IPS-NIHi7 (cell line): Measurements from ENCODE around the gene SNRNP200.
"Not testable (repeated sequence)": the region's sequence is repeated elsewhere in the genome, so short reads cannot be mapped to it uniquely, and the experiment has no call there.

Experiments
- DNase-seq: peaks from one replicate; pipeline ENCODE4 v3.0.0; 2012; ENCODE audit warnings: mixed read lengths; ENCODE audit errors: extremely low spot score

SNRNP200 gene

DNA sequence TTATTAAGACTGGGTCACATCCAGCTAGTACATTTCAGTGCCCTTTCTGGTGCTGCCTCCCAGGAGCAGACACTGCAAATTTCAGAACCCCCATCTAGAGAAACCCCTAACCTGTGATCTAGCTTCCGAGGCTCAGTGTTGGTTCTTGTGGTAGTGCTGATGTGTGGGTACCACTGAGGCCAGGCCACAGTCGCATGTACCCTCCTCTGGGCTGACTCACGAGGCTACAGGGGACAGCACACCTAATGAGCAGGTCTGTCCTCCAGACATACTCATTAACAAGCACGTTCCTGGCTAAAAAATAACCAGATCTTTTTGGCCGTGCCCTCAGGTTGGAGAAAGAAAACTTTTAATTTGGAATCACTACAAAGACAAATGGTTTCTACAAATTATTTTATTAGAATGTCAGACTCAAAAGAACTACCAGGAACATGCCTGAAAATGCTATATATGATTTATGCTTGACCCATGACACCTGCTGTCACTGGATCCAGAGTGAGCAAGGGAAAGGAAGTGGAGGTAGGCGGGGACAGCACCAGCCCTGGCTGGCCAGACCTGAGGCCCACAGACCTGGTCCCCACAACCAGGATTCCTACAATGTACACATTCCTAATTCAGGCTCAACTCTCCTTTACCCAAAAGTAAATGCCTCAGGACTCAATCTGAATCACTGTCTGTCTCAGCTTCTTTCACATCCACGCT lies 30.8 kb downstream of the SNRNP200 start:
- DNase-seq, result no peak

DNA sequence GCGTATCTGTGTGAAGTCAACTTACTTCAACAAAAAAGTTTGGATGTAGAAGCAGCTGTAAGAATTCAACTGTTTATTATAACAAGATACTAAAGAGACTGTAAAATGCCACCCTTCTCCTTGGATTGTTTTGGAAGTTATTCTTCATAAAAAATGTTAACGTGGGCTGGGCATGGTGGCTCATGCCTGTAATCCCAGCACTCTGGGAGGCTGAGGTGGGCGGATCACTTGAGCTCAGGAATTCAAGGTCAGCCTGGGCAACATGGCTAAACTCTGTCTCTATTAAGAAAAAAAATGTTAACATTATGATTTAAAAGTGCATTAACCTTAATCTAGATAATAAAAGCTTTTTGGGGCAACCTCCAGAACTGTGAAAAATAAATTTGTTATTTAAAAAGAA lies 31.6 kb downstream of the SNRNP200 start:
- DNase-seq, result no peak

DNA sequence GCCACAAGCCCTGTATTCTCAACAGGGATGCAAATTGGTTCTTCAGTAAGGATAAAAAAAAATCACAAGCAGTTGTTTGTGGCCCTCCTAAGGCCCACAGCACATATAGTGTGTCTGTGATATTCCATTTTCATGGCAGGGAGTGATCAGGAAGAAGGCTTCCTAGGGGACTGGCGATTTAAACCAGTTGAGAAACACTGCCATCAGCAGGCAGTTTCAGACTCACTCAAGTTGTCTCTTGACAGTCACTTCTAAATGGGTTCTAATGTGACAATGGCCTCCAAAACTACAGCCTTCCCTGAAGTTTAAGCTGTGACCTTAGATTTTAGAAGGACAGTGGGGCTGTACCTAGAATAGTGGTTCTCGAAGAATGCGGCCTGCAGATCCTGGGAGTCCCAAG lies 33.4 kb downstream of the SNRNP200 start:
- no peak for DNase-seq

DNA sequence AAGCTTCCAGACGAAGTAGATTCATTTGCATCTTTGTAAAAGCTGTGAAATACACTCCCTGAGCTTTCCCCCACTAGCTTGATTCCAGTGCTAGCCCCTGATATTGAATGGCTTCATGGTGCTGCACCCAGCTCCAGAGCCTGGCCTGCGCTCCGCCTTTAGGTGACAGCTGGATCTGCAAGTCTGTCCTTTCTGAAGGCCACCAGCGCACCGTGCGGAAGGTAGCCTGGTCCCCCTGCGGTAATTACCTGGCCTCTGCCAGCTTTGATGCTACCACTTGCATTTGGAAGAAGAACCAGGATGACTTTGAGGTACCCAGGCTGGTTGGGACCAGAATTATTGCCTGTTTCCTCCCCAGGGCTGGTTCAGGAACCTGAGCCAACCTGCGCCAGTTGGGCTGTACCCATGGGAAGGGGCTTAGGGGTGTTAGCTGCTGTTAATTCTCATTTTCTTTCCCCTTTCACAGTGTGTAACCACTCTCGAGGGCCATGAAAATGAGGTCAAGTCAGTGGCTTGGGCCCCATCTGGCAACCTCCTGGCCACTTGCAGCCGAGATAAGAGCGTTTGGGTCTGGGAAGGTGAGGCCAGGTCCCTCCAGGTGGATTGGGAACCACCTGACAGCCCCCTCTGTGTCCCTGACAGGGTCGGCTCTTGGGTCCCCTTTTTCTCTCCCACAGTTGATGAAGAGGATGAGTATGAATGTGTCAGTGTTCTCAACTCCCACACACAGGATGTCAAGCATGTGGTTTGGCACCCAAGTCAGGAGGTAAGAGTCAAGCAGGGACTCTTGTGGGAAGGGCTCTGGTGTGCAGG lies 38.0 kb downstream of the SNRNP200 start:
- DNase-seq, result peak; percentile 61

DNA sequence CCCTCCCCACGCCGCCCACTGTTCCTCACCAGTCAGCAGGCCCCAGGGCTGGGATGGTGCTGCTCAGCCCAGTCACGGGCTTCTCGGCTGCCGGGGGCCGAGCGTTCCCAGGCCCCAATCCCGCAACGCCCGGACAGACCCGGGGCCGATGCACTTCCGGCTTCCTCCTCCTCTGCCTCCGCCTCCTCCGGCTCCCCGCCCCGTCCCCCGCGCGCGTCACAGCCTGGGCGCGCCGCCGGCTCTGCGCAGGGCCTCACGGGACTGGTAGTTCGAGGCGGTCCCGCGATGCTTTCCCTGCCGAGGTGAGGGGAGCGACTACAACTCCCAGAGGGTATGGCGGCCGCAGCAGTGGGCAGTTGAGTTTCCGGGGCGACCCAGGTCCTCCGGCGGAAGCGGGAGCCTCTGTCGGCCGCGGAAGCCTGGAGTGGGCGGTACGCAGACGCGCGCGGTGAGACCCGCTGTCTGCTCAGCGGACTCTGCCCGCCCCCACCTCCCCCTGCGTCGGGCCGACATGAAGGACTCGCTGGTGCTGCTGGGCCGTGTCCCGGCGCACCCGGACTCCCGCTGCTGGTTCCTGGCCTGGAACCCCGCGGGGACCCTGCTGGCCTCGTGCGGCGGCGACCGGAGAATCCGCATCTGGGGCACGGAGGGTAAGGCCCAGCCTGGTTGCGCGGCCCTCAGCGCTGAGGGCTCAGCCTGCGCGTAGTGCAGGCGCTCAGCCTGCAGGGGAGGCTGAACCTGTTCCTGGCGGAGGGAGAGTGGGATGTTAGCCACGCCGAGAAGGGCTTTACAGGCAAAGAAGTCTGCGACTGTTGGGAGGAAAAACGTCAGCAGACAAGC lies 39.3 kb downstream of the SNRNP200 start, which contains the start of the genes CIAO1 and TMEM127:
Gene CIAO1, plus strand, starts transcription at position 386 of the 840 bp plus-strand sequence. Its CDS starts 126 bp downstream, at position 512.
Gene TMEM127, minus strand, starts transcription at position 158 of the 840 bp plus-strand sequence. CDS start 616 bp downstream, outside the sequence.
- peak; percentile 98 for DNase-seq

DNA sequence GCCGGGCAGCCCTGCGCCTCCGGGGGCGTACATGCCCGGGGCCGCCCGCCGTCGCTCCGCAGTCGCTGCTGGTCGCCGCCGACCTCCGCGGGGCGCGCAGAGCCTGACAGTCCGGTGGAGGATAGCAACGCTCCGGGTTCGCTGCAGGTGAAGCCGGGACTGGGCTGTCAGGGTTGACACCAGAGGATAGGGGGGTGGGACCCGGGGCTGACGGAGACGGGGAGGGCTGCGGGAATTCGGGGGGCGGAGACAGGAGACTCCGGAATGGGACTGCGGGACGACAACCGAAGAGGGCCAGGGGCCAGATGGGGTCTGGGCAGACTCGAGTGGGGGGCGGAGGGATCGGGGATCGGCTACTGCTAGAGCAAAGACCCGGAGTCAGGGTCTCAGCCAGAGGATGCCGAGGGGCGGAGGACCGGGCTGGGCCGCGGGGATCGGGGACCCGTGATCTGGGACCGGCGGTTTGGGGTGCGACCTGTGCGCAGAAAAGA lies 40.0 kb downstream of the SNRNP200 start:
- peak; percentile 64 for DNase-seq

DNA sequence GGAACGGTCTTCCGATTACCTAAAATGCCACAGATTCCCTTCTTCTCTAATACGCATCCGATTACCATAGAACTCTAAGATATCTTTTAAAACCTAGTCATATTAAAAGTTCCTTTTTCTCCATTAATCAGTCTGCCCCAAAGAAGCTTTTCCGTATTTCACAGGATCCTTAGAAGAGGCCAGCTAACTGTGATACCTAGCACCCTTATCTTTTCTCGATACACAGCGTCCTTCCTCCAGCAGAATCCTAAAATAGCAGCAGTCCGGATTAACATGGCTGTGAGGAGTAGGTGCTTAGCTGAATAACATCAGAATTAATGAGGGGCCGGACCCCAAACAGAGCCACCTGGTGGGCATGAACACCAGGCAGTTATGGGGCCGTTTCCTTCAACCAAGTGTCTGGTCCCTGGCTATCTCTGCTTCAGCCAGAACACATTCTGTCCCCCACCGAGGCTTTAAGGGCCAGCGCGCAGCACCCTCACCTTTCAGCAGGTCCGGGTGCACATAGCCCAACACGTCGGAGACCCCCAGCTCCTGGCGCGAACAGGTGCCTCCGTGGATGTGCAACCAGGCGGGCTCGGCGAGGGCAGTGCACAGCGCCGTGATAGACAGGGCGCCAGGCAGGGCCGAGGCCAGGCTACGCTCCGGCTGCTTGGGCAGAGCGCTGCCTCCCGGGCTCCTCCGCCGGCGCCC lies 40.5 kb downstream of the SNRNP200 start:
- DNase-seq, result no peak

DNA sequence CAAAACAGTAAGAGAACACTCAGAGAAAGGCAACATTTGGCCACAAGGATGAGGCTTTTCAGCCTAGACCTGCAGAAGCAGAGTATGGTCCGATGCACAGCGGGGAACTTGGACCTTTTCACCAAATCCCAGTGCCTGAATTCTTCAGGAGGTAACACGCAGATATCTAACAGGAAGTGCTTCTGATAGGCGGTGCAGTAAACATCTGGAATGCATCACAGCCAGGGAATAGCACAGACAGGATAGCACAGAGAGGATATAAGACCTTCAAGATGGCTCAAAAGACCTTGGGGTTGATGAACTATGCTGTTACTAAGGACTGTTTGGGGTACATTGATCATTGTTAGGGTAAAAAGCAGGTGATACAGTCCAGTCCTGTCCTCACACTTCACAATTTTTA lies 41.3 kb downstream of the SNRNP200 start:
- DNase-seq, result no peak

DNA sequence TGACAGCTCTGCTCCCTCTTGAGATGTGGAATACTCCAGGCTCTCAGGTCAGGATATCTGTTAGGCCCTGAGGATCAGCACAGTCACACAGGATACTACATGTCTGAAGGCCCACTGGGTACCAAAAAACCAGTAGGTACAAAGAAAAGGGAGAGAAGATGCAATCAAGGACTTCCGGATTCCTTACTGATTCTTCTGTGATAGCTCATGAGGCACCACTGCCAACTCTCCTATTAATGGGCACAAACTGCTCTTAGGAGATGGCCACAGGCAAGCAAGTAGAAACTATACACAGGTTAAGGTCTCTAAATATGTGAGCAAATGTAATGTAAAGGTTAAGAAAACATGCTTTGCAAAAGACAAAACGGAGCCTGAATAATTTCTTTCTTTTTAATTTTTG lies 43.0 kb downstream of the SNRNP200 start:
- DNase-seq, result no peak

DNA sequence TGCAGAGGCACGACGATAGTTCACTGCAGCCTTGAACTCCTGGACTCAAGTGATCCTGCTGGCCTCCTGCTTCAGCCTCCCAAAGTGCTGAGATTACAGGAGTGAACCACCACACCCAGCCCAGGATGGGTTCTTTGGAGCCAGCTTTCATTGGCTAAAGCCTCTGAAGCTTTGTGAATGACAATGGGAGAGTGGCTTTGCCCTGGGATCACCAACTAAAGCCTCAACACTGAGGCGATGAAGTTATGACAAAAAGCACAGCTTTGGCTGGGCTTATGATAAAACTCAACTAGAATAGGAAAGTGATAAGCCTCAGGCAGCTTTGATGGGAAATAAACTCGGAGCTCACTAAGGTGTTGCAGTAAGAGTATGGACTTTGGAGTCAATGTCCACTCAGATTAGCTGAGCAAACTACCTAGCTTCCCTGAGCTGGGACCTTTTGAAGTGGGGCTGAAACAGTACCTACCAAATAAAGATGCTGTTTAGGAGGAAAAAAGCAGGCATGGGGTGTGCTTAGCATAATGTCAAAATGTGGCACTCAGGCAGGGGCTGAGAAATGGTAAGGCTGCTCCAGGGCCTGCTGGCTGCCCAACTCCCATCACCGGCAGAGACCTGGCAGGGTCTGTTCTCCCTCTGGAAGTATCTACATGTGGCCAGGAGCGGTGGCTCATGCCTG lies 43.9 kb downstream of the SNRNP200 start:
- no peak for DNase-seq

DNA sequence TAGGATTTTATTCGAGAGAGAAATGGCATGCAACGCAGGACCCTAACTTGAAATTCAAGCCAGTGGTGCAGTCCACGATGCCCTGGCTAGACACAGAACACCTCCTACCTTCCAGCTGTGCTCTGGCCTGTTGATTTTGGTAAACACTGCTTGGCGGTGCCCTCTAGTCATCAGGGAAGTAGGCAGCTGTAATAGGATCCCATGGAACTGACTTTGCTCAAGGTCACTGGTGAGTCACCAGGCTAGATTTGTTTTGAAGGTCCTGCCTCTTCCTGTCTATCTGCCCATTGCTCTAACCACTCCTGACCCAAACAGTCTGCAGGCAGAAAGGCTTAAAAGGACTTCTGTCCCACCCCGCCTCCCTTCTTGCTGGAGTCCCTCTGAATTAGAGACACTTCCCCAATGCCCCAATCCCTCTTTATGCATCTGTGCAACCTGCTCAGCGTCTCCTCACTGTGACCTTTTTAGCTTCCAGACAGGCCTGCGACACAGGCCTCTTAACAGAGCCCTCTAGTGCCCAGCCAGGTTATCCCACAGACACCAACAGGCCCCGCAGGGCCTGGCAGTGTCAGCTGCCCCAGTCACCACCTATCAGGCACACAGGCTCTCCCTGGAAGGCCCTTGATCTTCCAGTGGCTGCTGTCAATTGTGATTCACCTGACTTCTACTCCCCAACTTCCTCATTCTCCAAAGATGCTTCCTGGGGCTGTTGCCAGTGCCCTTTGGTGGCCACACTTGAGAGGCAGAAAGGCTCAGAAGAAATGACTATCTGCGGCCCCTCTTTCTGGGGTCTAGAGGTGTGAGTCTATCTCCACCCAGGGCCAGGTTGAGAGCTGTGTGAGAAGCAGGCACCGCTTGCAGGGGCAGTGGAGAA lies 44.7 kb downstream of the SNRNP200 start:
- peak; percentile 83 for DNase-seq

DNA sequence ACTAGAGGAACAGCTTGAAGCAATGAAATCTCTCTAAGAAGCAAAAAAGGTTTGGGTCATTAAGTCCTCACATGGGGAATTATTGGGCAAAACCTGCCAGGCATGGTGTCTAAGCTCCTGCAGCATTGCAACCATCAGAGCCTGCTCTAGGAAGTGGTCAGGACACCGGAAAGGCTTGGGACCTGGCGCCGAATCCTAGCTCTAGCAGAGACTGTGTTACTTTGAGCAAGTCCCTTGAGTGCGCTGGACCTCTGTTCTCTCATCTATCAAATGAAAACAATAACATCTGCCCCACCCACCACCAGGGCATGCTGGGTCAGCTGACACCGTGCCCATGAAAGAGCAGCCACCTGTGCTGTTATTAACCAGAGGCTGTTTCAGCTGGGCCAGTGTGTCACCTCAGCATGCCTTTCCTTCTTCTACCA lies 45.8 kb downstream of the SNRNP200 start:
- no peak for DNase-seq

DNA sequence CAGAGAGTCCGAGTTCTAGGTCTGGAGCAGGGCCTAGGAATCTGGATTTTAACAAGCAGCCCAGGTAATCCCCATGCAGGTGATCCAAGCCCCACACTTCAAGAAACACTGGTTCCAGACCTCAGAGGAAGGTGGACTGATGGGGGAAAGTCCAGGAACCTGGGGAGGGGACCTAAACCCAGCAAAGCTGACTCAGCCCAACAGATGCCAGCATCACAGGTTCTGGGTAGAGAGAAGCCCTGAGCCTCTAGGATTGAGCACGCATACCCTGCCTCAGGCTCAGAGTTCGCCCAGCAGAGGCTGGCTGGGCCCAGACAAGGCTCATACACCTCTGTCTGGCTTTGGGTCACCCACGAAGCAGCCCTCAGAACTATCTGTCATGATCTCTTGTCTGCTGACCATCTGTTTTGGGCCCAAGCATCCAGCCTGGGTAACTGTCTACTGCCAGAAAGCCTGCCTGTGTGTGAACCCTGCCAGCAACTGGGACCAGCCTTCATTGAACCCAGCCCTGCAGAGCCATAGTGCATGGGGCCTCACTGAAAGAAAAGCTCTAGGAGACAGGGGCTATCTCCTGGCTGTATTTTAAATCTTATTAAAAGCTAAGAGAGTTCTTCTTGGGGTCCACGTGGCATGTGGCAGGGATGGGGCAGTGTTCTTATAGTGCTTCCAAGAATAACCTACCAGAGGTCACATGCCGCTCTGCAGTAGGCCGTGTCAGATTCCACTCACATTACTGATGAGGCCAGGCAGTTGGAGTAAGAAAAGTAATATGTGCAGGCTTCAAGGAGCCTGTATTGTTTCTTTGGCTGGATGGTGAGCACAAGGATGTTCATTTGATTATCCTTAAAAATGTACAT lies 47.0 kb downstream of the SNRNP200 start:
- no peak for DNase-seq

DNA sequence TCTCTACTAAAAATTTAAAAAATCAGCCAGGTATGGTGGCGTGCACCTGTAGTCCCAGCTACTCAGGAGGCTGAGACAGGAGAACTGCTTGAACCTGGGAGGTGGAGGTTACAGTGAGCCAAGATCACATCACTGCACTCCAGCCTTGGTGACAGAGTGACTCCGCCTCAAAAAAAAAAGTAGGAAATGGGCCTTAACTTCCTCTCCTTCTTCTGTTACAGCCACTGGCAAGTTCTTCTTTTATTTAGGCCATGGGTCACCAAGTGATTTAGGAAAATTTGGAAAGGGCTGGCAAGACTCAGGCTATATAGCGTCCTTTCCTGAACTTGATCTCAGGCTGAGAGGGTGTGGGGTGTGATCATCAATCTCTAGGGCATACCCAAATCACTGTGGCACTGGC lies 47.6 kb downstream of the SNRNP200 start:
- not testable (repeated sequence) for DNase-seq

DNA sequence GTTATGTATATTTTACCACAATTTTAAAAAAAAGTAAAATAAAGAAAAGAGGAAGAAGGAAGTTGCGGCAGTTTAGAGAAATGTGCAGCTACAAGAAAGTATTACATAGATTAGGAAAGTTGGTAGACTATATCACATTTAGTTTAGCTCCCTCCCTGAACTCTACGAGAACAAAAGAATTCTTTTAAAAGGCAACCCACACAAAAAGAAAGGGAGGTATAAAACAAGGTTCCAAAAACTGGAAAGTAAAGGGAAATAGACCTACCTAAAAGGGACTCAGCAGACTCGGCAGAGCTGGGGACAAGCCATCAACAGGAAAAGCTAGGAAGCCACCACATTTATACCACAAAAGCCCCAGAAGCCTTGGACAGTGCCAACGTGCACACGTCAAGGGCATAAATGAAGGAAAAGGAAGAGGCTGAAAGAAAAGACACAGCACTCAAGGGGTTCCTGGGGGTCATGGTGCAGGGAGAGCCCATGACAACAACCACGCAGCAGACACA lies 48.7 kb downstream of the SNRNP200 start:
- DNase-seq, result no peak

DNA sequence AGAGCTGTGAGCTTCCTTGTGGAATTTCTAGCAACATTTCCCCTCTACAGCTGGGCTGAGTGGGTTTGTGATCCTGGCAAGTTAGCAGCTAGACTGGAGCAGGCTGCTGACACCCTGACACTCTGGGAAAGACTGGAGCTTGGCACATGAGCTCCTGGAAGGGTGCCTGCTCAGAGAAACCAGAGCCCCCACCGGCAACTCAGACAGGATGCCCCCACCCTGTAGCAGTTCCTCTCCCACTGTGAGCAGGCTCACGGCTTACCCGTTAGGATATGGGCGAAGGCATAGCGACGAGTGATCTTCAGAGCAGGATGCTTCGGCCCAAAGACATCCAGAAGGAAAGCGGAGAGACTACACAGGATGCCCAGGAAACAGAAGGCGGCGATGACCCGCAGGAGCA lies 50.8 kb downstream of the SNRNP200 start:
- DNase-seq, result no peak

DNA sequence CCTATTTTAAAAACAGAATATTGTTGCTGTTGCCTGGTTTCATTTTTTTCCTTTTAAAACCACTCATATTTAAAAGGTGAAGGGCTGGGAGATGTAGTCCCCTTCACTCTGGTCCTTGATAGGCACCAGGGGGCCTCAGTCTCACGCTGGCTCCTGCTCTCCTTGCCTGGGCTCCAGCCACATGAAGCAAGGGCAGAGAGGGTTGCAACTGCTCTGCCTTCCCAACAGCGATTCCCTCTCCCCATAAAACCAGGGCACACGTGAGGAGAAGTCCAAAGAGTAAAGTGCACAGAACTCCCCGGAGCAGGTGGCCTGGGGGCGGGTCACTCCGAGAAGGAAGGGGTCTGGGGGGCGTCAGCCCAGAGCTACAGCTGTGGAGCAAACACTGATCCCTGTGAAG lies 52.3 kb downstream of the SNRNP200 start:
- DNase-seq, result no peak

DNA sequence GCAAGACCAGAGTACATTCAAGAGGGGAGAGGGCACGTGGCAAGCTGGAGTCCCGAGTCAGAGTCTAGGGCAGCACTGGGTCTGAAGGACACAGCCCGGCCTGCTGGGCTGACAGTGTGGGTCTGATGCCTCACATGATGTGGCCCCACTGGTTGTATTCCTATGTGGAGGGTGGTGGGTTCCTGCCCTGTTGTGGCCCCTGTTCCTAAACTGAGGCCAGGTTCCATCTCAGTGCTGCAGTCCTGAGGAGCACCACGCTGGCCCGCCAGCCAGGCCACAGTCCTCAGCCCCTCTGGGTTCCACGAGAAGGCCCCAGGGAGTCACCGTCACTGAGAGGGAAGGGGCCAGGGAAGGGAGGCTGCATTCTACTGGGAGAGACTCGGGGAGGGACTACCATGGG lies 52.8 kb downstream of the SNRNP200 start:
- DNase-seq, result no peak
